ENCODE results near the gene KCNV2.

Gene KCNV2

DNA sequence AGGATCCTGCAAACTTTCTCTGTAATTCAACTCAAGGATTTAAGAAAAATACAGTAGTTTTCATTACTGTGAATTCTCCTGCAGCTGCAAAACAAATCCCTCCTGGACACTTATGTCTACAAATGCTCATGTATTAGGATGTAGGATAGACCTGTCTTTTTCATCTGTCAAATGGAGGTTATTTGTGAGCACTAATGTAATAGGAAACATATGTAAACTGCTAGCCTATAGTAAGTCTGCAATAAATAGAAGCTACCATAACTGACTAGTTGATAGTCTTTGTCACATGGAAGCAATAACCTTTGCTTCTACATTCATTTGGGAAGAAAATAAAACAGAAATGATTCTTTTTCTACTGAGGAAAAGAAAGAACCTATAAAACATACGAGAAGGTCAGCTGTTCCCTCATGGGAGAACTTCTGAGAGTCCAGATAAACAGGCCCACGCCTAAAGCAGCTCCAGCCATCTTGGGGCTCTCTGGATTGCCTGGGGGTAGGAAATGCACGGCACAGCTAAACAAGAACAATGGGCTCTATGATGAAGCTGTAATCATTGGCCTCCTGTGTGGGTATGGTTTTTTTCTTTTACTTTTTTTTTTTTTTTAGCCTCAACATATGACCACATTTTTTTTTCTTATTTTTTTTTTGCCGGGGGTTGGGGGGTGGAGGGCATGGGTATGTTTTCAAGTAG, 6.2 kb downstream of the KCNV2 start:
- Histone ChIP-seq H3K4me1 (ENCODE audit: control insufficient read depth in 2 of 2, insufficient read depth in 1 of 2, low read depth in 1 of 2, low read length in 2 of 2) (peaks cover 6 to 10% of the 10 kb centered on the region in 2 donors), H3K9ac (ENCODE audit: low read depth, low read length, poor library complexity) (no peak overlapping the region), H3K23ac (ENCODE audit: low read depth, low read length, poor library complexity) (no peak overlapping the region), H4K91ac (ENCODE audit: low read depth, low read length, poor library complexity) (no peak overlapping the region), H2BK12ac (ENCODE audit: low read length) (no peak overlapping the region), H2BK5ac (ENCODE audit: low read length) (no peak overlapping the region), H3K4me2 (ENCODE audit: insufficient read depth, low read length, poor library complexity, severe bottlenecking) (no peak overlapping the region), H3K27me3 (ENCODE audit: control insufficient read depth in 3 of 3, insufficient read depth in 3 of 3, low read depth in 1 of 3, low read length in 3 of 3) (no peaks in the 10 kb centered on the region), H3K4me3 (ENCODE audit: low read length in 2 of 2) (no peak overlapping the region), H3K79me1 (ENCODE audit: low read depth, low read length) (no peaks in the 10 kb centered on the region), H3K9me3 (replicated peaks in 1 of 2; ENCODE audit: control insufficient read depth in 2 of 2, insufficient read depth in 1 of 2, low read depth in 1 of 2, low read length in 2 of 2) (peaks cover 2 to 4% of the 10 kb centered on the region in 2 donors), H3K18ac (ENCODE audit: low read length) (no peak overlapping the region), H2BK15ac (ENCODE audit: low read length) (no peak overlapping the region), H2AFZ (ENCODE audit: low read length) (no peak overlapping the region), H3K27ac (replicated peaks; ENCODE audit: low read length) (no peak overlapping the region), H4K8ac (ENCODE audit: low read depth, low read length) (no peak overlapping the region), H3K36me3 (replicated peaks in 1 of 2; ENCODE audit: control insufficient read depth in 2 of 2, insufficient read depth in 2 of 2, low read length in 2 of 2) (peaks cover 3 to 7% of the 10 kb centered on the region in 2 donors), H3K14ac (ENCODE audit: low read length) (no peak overlapping the region), H2BK120ac (ENCODE audit: low read depth, low read length) (no peak overlapping the region), H3K4ac (ENCODE audit: low read length) (no peak overlapping the region), H2AK5ac (ENCODE audit: low read depth, low read length) (no peak overlapping the region)
- WGBS, 2 donors (ENCODE audit: extremely low coverage in 2 of 2, insufficient read length in 2 of 2, insufficient replicate concordance in 1 of 2) = no CpG with 5 or more reads among the region's 4 CpGs
- DNase-seq (ENCODE audit: low spot score) = no peak

DNA sequence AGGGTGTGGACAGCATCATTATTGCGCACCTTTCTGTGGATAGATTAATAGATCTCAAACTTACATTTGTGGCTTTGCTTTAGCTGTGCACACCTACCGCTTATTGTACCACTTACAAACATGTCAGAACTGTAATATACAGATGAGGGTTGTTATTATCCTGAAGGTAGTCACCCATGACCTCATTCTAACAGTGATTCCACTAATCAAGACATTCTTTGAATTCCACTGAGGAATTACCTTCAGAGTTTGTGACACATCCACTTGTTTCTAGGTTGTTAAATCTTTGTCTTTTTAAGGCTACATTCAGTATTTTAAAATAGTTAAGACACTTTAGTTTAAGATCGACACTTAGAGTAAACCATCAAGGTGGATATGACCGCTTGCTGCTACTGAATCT, 7.8 kb downstream of the KCNV2 start:
- H2BK15ac ChIP-seq (ENCODE audit: low read length) = no peak overlapping the region

DNA sequence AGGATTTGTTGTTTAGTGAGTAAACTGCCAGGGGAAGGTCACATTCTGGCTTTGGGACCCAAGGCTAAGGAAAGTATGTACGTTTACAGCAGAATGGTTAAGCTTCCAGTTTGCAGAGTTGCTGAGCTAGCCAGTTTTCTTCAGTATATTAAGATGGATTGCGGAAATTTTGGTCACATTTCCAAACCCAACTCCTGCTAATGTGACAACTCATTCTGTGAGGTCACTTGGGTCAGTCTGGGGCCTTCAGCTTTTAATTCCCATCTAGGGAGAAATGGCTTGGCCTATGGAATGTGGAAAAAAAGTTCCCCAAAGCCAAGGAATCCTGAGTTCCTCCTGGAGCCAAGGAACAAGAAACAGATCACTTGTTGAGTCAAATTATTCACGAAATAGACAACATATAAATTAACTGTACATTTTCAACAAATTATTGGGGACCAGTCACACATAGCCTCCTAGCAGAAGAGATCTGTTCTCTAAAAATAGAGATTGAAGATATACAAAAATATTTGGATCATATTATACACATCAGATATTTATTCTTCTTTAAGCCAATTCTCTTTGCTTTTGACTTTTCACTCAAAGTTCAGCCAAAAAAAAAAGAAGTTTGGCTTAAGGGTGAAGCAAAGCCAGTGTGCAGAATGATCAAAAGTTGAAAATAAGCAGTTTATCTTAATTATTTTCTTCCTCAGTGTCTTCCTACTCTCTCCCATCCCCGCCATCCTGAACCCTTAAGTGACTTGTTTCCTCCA, 8.8 kb downstream of the KCNV2 start:
- Histone ChIP-seq H2BK5ac (ENCODE audit: low read length) (no peak overlapping the region), H3K18ac (ENCODE audit: low read length) (no peak overlapping the region), H3K23ac (ENCODE audit: low read depth, low read length, poor library complexity) (no peak overlapping the region), H4K8ac (ENCODE audit: low read depth, low read length) (no peak overlapping the region), H3K9me3 (replicated peaks in 1 of 2; ENCODE audit: control insufficient read depth in 2 of 2, insufficient read depth in 1 of 2, low read depth in 1 of 2, low read length in 2 of 2) (no peaks in the 10 kb centered on the region), H2AFZ (ENCODE audit: low read length) (no peak overlapping the region), H2BK15ac (ENCODE audit: low read length) (no peak overlapping the region), H3K9ac (ENCODE audit: low read depth, low read length, poor library complexity) (no peak overlapping the region), H2AK5ac (ENCODE audit: low read depth, low read length) (no peak overlapping the region), H3K27me3 (ENCODE audit: control insufficient read depth in 3 of 3, insufficient read depth in 3 of 3, low read depth in 1 of 3, low read length in 3 of 3) (no peaks in the 10 kb centered on the region), H3K27ac (replicated peaks; ENCODE audit: low read length) (no peak overlapping the region), H2BK120ac (ENCODE audit: low read depth, low read length) (no peak overlapping the region), H3K4me3 (ENCODE audit: low read length in 2 of 2) (no peak overlapping the region), H3K79me1 (ENCODE audit: low read depth, low read length) (no peaks in the 10 kb centered on the region), H3K4me2 (ENCODE audit: insufficient read depth, low read length, poor library complexity, severe bottlenecking) (no peak overlapping the region), H2BK12ac (ENCODE audit: low read length) (no peak overlapping the region), H3K14ac (ENCODE audit: low read length) (no peak overlapping the region), H3K4ac (ENCODE audit: low read length) (no peak overlapping the region), H3K4me1 (ENCODE audit: control insufficient read depth in 2 of 2, insufficient read depth in 1 of 2, low read depth in 1 of 2, low read length in 2 of 2) (peaks cover 6 to 12% of the 10 kb centered on the region in 2 donors), H4K91ac (ENCODE audit: low read depth, low read length, poor library complexity) (no peak overlapping the region), H3K36me3 (replicated peaks in 1 of 2; ENCODE audit: control insufficient read depth in 2 of 2, insufficient read depth in 2 of 2, low read length in 2 of 2) (no peaks in the 10 kb centered on the region)
- no peak for DNase-seq (ENCODE audit: low spot score)
- no CpG with 5 or more reads among the region's 4 CpGs for WGBS, 2 donors (ENCODE audit: extremely low coverage in 2 of 2, insufficient read length in 2 of 2, insufficient replicate concordance in 1 of 2)

More for the DNA sequence above, 7.8 kb downstream of the KCNV2 start:
- no peak overlapping the region for H3K27ac ChIP-seq (replicated peaks; ENCODE audit: low read length)
- no peak overlapping the region for H3K9ac ChIP-seq (ENCODE audit: low read depth, low read length, poor library complexity)
- no peak overlapping the region for H3K14ac ChIP-seq (ENCODE audit: low read length)
- no peak overlapping the region for H4K91ac ChIP-seq (ENCODE audit: low read depth, low read length, poor library complexity)
- no peak overlapping the region for H3K4me2 ChIP-seq (ENCODE audit: insufficient read depth, low read length, poor library complexity, severe bottlenecking)
- H2BK120ac ChIP-seq (ENCODE audit: low read depth, low read length) = no peak overlapping the region
- no peak overlapping the region for H3K18ac ChIP-seq (ENCODE audit: low read length)
- no peak overlapping the region for H3K4ac ChIP-seq (ENCODE audit: low read length)
- no peak overlapping the region for H4K8ac ChIP-seq (ENCODE audit: low read depth, low read length)
- H3K79me1 ChIP-seq (ENCODE audit: low read depth, low read length) = no peaks in the 10 kb centered on the region
- no peak overlapping the region for H2AK5ac ChIP-seq (ENCODE audit: low read depth, low read length)
- no peak overlapping the region for H2BK5ac ChIP-seq (ENCODE audit: low read length)
- H3K36me3 ChIP-seq (replicated peaks in 1 of 2; ENCODE audit: control insufficient read depth in 2 of 2, insufficient read depth in 2 of 2, low read length in 2 of 2) = no peaks in the 10 kb centered on the region
- H3K23ac ChIP-seq (ENCODE audit: low read depth, low read length, poor library complexity) = no peak overlapping the region
- no peak overlapping the region for H2BK12ac ChIP-seq (ENCODE audit: low read length)
- no peak overlapping the region for H2AFZ ChIP-seq (ENCODE audit: low read length)
- no peak for DNase-seq (ENCODE audit: low spot score)
- WGBS, 2 donors (ENCODE audit: extremely low coverage in 2 of 2, insufficient read length in 2 of 2, insufficient replicate concordance in 1 of 2) = no CpG with 5 or more reads among the region's 4 CpGs
- H3K4me3 ChIP-seq (ENCODE audit: low read length in 2 of 2) = no peak overlapping the region
- no peaks in the 10 kb centered on the region for H3K27me3 ChIP-seq (ENCODE audit: control insufficient read depth in 3 of 3, insufficient read depth in 3 of 3, low read depth in 1 of 3, low read length in 3 of 3)
- H3K9me3 ChIP-seq (replicated peaks in 1 of 2; ENCODE audit: control insufficient read depth in 2 of 2, insufficient read depth in 1 of 2, low read depth in 1 of 2, low read length in 2 of 2) = no peaks in the 10 kb centered on the region
- H3K4me1 ChIP-seq (ENCODE audit: control insufficient read depth in 2 of 2, insufficient read depth in 1 of 2, low read depth in 1 of 2, low read length in 2 of 2) = peaks cover 6 to 10% of the 10 kb centered on the region in 2 donors

DNA sequence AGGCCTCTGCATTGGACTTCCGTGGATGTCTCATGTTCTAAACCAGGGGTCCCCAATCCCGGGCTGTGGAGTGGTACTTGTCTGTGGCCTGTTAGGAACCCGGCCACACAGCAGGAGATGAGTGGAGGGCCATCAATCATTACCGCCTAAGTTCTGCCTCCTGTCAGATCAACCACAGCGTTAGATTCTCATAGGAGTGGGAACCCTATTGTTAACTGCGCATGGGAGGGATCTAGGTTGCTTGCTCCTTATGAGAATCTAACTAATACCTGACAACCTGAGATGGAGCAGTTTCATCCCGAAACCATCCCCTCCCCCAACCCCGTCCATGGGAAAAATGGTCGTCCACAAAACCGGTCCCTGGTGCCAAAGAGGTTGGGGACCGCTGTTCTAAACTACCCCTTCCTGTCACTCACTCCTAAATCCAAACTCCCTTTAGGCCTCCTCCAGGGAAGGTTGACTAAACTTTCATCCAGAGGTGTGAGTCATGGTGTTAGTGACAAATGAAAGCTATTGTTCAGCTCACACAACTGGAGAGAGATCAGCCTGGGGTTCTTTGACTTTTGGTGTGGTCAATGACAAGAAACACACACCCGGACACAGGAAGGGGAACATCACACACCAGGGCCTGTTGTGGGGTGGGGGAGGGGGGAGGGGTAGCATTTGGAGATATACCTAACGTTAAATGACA, 9.5 kb downstream of the KCNV2 start:
- Histone ChIP-seq H3K79me1 (ENCODE audit: low read depth, low read length) (no peaks in the 10 kb centered on the region), H3K36me3 (replicated peaks in 1 of 2; ENCODE audit: control insufficient read depth in 2 of 2, insufficient read depth in 2 of 2, low read length in 2 of 2) (no peaks in the 10 kb centered on the region), H3K23ac (ENCODE audit: low read depth, low read length, poor library complexity) (no peak overlapping the region), H3K9me3 (replicated peaks in 1 of 2; ENCODE audit: control insufficient read depth in 2 of 2, insufficient read depth in 1 of 2, low read depth in 1 of 2, low read length in 2 of 2) (no peaks in the 10 kb centered on the region), H4K91ac (ENCODE audit: low read depth, low read length, poor library complexity) (no peak overlapping the region), H4K8ac (ENCODE audit: low read depth, low read length) (no peak overlapping the region), H3K4ac (ENCODE audit: low read length) (no peak overlapping the region), H2BK120ac (ENCODE audit: low read depth, low read length) (no peak overlapping the region), H2BK15ac (ENCODE audit: low read length) (no peak overlapping the region), H3K4me3 (ENCODE audit: low read length in 2 of 2) (no peak overlapping the region), H3K14ac (ENCODE audit: low read length) (no peak overlapping the region), H3K27me3 (ENCODE audit: control insufficient read depth in 3 of 3, insufficient read depth in 3 of 3, low read depth in 1 of 3, low read length in 3 of 3) (no peaks in the 10 kb centered on the region), H3K4me2 (ENCODE audit: insufficient read depth, low read length, poor library complexity, severe bottlenecking) (no peak overlapping the region), H3K4me1 (ENCODE audit: control insufficient read depth in 2 of 2, insufficient read depth in 1 of 2, low read depth in 1 of 2, low read length in 2 of 2) (peaks cover 6 to 14% of the 10 kb centered on the region in 2 donors), H2BK12ac (ENCODE audit: low read length) (no peak overlapping the region), H2AFZ (ENCODE audit: low read length) (no peak overlapping the region), H2AK5ac (ENCODE audit: low read depth, low read length) (no peak overlapping the region), H3K18ac (ENCODE audit: low read length) (no peak overlapping the region), H3K9ac (ENCODE audit: low read depth, low read length, poor library complexity) (no peak overlapping the region), H3K27ac (replicated peaks; ENCODE audit: low read length) (no peak overlapping the region), H2BK5ac (ENCODE audit: low read length) (no peak overlapping the region)
- WGBS, 2 donors (ENCODE audit: extremely low coverage in 2 of 2, insufficient read length in 2 of 2, insufficient replicate concordance in 1 of 2) = no CpG with 5 or more reads among the region's 13 CpGs
- DNase-seq (ENCODE audit: low spot score) = no peak
